Endothelial cell (in vitro differentiated cells): ENCODE results near the gene KCTD1. TPM values are rescaled to one million over a fixed set of nuclear protein-coding genes. Genes with fewer than 3 reads are reported as not detected.

ENCODE experiments used
- DNase-seq: peaks from one replicate; pipeline ENCODE4 v3.0.0; 2021; ENCODE audit warnings: low spot score
- H3K27ac Mint-ChIP-seq: one replicate; pipeline ENCODE4 v1.8.0; 2021; ENCODE audit warnings: mixed read lengths, inconsistent platforms; ENCODE audit not compliant: unreplicated experiment
- H3K27me3 Mint-ChIP-seq: one replicate; pipeline ENCODE4 v1.8.0; 2021; ENCODE audit warnings: mild to moderate bottlenecking, moderate library complexity, mixed read lengths, inconsistent platforms; ENCODE audit not compliant: unreplicated experiment
- H3K36me3 Mint-ChIP-seq: one replicate; pipeline ENCODE4 v1.8.0; 2021; ENCODE audit warnings: mild to moderate bottlenecking, low read depth, mixed read lengths, inconsistent platforms; ENCODE audit not compliant: unreplicated experiment
- H3K4me1 Mint-ChIP-seq: one replicate; pipeline ENCODE4 v1.8.0; 2021; ENCODE audit warnings: mild to moderate bottlenecking, mixed read lengths, inconsistent platforms; ENCODE audit not compliant: unreplicated experiment
- H3K4me3 Mint-ChIP-seq: one replicate; pipeline ENCODE4 v1.8.0; 2021; ENCODE audit warnings: mild to moderate bottlenecking, mixed read lengths, inconsistent platforms; ENCODE audit not compliant: unreplicated experiment
- H3K9me3 Mint-ChIP-seq: one replicate; pipeline ENCODE4 v1.8.0; 2021; ENCODE audit warnings: mixed read lengths, inconsistent platforms; ENCODE audit not compliant: unreplicated experiment
- total RNA-seq: library from RNA; stranded (reverse); fragmentation: NEBNext Ultra II Directional; extraction: Animal tissue kit (Norgen Biotek cat#: 25700); gene quantifications from one replicate; pipeline ENCODE4 v1.2.1, GENCODE V29; 2021; ENCODE audit not compliant: unreplicated experiment
- TF ChIP-seq, protein P1 (sequence below): fragments of 200-600 bp; sonication (generic); IDR thresholded peaks from one replicate; pipeline ENCODE4 v1.5.0; 2021; ENCODE audit warnings: antibody characterized with exemption; ENCODE audit not compliant: unreplicated experiment

The KCTD1 gene
- total RNA-seq, 1 donor from 2014 or later, result 10.6 TPM

DNA sequence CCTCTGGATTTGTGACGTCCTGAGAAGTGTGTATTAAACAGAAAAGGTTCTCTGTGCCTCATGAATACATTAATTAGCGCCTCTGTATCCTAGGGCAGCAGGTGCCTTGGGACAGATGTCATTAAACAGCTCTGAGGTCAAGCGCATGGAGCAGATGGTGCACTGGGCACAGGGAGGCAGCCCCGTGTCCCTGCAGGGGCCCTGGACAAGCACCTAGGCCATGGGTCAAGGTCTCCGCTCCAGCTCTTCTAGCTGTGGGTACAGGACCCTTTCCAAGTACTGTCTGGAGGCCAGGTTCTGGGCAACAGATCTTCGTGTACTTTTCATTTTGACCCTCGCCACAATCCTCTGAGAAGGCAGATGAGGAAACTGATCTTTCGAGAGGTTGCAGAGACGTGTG is 126.4 kb downstream of the KCTD1 start:
- no peak for DNase-seq
- Mint-ChIP-seq H3K4me3 (no peak overlapping the region), H3K36me3 (no peaks in the 10 kb centered on the region), H3K4me1 (no peaks in the 10 kb centered on the region), H3K9me3 (no peaks in the 10 kb centered on the region), H3K27ac (no peak overlapping the region), H3K27me3 (peaks cover 2% of the 10 kb centered on the region)
- TF ChIP-seq, protein P1, sequence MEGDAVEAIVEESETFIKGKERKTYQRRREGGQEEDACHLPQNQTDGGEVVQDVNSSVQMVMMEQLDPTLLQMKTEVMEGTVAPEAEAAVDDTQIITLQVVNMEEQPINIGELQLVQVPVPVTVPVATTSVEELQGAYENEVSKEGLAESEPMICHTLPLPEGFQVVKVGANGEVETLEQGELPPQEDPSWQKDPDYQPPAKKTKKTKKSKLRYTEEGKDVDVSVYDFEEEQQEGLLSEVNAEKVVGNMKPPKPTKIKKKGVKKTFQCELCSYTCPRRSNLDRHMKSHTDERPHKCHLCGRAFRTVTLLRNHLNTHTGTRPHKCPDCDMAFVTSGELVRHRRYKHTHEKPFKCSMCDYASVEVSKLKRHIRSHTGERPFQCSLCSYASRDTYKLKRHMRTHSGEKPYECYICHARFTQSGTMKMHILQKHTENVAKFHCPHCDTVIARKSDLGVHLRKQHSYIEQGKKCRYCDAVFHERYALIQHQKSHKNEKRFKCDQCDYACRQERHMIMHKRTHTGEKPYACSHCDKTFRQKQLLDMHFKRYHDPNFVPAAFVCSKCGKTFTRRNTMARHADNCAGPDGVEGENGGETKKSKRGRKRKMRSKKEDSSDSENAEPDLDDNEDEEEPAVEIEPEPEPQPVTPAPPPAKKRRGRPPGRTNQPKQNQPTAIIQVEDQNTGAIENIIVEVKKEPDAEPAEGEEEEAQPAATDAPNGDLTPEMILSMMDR, result no peak

DNA sequence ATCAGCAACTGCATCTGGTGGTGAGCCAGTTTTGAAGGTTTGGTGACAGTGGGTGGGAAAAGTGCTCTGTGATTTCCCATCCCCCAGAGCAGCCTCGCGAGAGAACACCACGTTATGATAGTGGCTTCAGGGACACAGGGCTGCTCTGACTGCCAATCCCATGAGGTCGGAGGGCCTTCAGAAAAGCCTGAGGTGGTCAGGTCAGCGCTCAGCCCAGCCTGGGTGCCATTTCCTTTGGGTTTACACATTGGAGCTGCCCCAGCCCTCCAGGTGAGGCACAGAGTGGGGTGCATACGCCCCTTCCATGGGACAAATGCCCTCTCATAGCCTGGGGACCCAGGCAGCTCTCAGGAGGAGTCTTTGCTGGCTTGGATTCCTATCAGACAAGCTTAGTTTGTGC is 126.8 kb downstream of the KCTD1 start:
- no peak overlapping the region for H3K27ac Mint-ChIP-seq
- H3K36me3 Mint-ChIP-seq, result no peaks in the 10 kb centered on the region
- TF ChIP-seq, protein P1, result no peak
- no peaks in the 10 kb centered on the region for H3K27me3 Mint-ChIP-seq
- no peaks in the 10 kb centered on the region for H3K4me1 Mint-ChIP-seq
- H3K4me3 Mint-ChIP-seq, result no peak overlapping the region
- no peak for DNase-seq
- H3K9me3 Mint-ChIP-seq, result no peaks in the 10 kb centered on the region

DNA sequence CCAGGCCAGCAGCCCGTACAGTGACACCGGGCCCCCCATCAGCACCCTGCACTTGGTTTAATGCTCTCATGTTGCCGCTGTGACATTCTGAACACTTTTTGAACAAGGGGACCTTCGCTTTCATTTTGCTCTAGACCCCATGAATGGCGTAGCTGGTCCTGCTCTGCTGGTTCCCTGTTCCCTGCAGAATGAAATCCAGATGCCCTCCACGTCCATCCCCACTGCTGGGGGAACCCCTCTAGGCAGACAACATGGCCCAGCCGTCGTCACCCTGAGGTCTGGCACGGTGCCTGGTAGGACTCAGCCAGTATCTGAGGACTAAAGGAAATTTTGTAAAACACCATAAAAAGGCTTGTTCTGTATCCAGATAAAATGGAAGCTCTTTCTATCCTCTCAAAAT is 128.6 kb downstream of the KCTD1 start:
- no peaks in the 10 kb centered on the region for H3K4me1 Mint-ChIP-seq
- no peaks in the 10 kb centered on the region for H3K9me3 Mint-ChIP-seq

DNA sequence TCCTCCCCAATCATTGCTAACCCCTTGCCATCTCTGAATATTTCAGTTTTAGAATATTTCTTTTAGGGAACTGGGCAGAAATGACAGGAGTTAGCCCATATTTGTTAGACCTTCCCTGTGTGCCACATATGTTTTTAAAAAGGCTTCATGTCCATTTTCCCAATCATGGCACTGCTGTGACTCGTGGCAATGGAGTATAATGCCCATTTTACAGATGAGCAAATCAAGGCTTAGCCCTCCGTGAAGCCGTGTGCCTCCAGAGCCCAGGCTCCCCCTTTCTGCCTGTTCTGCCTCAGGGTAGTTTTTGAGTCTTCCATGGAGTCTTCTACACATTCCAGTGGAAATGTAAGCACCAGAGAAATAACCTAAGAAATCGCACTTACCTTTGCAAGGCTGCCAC is 130.1 kb downstream of the KCTD1 start:
- TF ChIP-seq, protein P1, result no peak
- Mint-ChIP-seq H3K4me1 (no peaks in the 10 kb centered on the region), H3K27ac (no peak overlapping the region), H3K9me3 (no peaks in the 10 kb centered on the region), H3K4me3 (no peak overlapping the region), H3K36me3 (no peaks in the 10 kb centered on the region), H3K27me3 (no peaks in the 10 kb centered on the region)
- DNase-seq, result no peak

More for the DNA sequence above, 128.6 kb downstream of the KCTD1 start:
- TF ChIP-seq, protein P1, result no peak
- Mint-ChIP-seq H3K27ac (no peak overlapping the region), H3K27me3 (no peaks in the 10 kb centered on the region), H3K4me3 (no peak overlapping the region), H3K36me3 (no peaks in the 10 kb centered on the region)
- DNase-seq, result no peak

DNA sequence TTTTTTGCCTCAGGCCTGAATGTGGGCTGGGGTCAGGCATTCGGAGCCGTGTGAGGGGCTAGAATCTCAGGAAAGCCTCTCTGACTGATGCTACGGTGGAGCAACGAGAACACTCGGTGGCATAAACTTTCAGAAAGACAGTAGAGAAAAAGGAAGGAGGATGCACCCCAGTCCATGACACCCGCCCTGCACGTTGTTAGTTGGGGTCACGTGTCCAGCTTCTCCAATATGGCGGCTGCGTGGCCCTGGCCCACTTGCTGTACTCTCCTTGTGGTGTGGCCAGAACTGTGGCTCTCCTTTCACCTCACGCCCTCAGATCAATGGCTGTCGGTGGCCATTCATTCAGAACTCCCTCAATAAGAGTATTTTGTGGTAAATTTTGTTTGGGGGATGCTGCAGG is 131.2 kb downstream of the KCTD1 start:
- Mint-ChIP-seq H3K27me3 (no peaks in the 10 kb centered on the region), H3K4me3 (no peak overlapping the region), H3K9me3 (no peaks in the 10 kb centered on the region), H3K27ac (no peak overlapping the region), H3K4me1 (no peaks in the 10 kb centered on the region), H3K36me3 (no peaks in the 10 kb centered on the region)
- no peak for DNase-seq
- TF ChIP-seq, protein P1, result no peak
